ENCODE data around the gene GALNTL6.

GRCh38 chr4:172584816-172585215 lies 771.6 kb downstream of the GALNTL6 start:
- TF ChIP-seq POLR2A (IDR thresholded peaks at IDR 0.05; ENCODE audit: low read depth, low read length), result no peak
- TF ChIP-seq, protein P1, sequence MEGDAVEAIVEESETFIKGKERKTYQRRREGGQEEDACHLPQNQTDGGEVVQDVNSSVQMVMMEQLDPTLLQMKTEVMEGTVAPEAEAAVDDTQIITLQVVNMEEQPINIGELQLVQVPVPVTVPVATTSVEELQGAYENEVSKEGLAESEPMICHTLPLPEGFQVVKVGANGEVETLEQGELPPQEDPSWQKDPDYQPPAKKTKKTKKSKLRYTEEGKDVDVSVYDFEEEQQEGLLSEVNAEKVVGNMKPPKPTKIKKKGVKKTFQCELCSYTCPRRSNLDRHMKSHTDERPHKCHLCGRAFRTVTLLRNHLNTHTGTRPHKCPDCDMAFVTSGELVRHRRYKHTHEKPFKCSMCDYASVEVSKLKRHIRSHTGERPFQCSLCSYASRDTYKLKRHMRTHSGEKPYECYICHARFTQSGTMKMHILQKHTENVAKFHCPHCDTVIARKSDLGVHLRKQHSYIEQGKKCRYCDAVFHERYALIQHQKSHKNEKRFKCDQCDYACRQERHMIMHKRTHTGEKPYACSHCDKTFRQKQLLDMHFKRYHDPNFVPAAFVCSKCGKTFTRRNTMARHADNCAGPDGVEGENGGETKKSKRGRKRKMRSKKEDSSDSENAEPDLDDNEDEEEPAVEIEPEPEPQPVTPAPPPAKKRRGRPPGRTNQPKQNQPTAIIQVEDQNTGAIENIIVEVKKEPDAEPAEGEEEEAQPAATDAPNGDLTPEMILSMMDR (conservative IDR thresholded peaks at IDR 0.05; ENCODE audit: low read depth, low read length), result no peak
- no peak for TF ChIP-seq MXI1 (IDR thresholded peaks at IDR 0.05; ENCODE audit: borderline replicate concordance, low read depth, low read length)
- TF ChIP-seq RCOR1 (IDR thresholded peaks at IDR 0.05; ENCODE audit: insufficient replicate concordance, low read length), result no peak
- no peak for TF ChIP-seq MAFK (IDR thresholded peaks at IDR 0.05; ENCODE audit: low read depth, low read length)
- TF ChIP-seq RAD21 (IDR thresholded peaks at IDR 0.05; ENCODE audit: low read length), result no peak
- TF ChIP-seq, protein P2, sequence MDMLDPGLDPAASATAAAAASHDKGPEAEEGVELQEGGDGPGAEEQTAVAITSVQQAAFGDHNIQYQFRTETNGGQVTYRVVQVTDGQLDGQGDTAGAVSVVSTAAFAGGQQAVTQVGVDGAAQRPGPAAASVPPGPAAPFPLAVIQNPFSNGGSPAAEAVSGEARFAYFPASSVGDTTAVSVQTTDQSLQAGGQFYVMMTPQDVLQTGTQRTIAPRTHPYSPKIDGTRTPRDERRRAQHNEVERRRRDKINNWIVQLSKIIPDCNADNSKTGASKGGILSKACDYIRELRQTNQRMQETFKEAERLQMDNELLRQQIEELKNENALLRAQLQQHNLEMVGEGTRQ (IDR thresholded peaks at IDR 0.05; ENCODE audit: low read depth, low read length), result no peak
- TF ChIP-seq CEBPB (IDR thresholded peaks at IDR 0.05; ENCODE audit: low read depth, low read length), result no peak
- no peak for TF ChIP-seq ELK1 (IDR thresholded peaks at IDR 0.05; ENCODE audit: borderline replicate concordance, low read depth, low read length)
